Measurements from ENCODE around the gene SMAD3.
"Not testable (repeated sequence)": the region's sequence is repeated elsewhere in the genome, so short reads cannot be mapped to it uniquely, and the experiment has no call there.

Gene SMAD3

DNA sequence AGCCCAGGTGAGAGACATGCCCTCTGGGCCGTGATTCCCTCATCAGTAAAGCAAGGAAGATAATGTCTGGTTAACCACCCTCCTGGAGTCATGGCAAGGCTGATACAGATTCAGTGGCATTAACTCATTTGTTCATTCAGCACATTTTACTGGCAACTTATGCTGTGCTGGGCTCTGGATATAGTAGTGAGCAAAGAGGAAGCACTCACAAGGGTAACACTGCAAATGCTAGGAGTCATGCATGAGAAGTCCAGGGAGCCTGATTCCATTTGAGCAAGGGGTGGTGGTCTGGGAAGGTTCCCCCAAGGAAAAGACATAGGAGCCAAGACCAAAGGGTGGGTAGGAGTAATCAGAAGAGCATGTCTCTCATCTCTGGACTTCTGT lies 50.2 kb downstream of the SMAD3 start:
- no peak for DNase-seq

DNA sequence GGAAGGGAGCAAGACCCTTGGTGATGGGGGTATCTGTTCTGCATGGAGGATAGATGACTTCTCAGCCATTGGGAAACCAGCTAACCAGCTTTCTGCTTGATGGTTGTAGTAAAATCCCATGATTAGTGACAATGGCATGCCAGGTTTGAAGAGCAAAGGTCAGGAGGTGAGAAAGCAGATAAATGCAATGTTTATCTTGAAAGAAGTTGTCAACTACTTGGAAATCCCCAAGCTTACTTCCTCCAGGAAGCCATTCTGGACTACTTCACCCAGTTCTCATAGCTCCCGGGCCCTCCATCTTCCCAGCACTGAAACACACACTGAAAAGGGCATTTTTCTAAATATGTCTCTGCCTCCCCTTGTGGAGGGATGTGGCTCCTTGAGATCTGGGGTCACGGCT lies 51.3 kb downstream of the SMAD3 start:
- DNase-seq = no peak

- no peak for DNase-seq
These were observed 52.0 kb downstream of the SMAD3 start for GRCh38 chr15:67117370-67117769.

DNA sequence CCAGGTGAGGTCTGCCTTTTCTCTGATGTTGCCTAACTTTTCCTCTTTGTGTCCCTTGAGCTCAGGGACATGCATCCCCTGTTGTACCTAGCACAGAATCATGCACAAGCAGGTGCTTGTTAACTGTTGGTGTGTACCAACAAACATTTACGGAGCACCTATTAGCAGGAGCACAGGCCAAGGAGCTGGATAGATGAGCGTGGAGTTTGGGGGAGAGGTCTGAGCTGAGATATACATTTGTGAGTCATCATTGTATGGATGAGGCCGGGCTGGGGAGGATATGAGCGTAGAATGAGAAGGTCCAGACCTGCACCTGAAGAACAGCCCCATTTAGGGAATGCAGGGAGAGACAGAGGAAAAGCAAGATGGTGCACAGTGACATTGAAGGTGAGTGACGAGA lies 53.4 kb downstream of the SMAD3 start:
- DNase-seq = no peak

- DNase-seq = no peak
These were observed 53.9 kb downstream of the SMAD3 start for GRCh38 chr15:67119238-67119846.

DNA sequence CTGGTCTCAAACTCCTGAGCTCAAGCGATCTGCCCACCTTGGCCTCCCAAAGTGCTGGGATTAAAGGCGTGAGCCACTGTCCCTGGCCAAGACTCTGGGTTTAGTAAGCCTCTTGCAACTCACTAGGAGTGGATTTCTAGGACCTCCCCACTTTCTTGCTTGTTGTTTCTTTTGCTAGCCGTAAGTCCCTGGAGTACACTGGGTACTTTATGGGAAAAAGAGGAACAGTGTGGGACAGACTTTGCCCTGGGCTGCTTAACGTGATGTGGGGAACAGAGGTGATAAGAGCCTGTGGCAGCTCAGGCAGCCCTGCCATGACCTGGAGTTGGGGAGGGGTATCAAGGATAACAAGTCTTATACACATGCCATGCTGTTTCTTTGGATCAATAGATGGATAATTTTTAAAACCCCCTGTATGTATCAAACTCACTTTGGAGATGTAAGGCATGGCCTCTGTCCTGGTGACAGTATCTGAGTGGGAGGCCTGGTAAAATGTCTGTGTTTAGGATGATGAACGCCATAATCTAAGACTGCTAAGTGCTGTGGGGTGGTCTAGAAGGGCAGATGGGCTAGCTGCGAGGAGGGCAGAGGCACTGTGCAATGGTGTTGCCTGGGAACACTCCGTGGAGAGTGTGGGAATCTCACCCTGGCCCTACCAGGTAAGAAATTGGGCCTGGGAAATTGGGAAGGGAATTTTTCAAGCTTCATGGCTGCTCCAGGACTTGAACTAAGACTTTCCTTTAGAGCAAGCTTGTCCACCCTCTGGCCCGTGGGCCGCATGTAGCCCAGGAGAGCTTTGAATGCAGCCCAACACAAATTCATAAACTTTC lies 54.8 kb downstream of the SMAD3 start:
- DNase-seq = no peak

DNA sequence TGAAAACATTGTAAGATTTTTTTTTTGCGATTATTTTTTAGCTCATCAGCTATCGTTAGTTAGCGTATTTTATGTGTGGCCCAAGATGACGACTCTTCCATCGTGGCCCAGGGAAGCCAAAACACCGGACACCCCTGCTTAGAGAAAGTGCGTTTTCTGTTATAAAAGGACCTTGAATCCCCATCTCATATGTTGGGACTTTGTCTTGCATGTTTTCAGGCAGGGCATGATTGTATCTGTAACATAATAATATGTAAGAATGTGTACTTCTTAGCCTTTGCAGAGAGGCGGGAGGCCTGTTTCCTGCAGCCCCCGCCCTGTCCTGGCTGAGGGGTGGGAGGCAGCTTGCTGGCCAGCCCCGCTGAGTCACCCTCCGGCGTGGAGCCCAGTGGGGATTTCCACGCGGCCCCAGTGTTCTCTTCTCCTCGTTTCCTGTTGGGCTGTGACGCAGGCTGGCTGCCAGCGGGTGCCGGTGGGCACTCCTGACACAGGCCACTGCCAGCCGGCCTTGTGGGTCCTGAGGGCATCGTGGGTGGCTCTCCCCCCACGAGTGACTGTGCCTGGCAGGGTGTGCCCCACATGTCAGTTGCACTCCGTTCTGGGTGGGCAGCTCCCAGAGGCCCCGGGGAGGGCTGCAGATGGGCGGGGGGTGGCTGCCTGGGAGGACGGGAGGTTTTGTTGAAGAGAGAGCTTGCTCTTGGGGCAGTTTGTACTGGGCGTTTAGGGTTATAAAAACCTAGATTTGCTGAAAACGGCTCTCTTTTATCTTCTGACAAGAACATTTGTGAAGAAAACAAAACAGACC lies 55.6 kb downstream of the SMAD3 start:
- DNase-seq = peak; percentile 89

DNA sequence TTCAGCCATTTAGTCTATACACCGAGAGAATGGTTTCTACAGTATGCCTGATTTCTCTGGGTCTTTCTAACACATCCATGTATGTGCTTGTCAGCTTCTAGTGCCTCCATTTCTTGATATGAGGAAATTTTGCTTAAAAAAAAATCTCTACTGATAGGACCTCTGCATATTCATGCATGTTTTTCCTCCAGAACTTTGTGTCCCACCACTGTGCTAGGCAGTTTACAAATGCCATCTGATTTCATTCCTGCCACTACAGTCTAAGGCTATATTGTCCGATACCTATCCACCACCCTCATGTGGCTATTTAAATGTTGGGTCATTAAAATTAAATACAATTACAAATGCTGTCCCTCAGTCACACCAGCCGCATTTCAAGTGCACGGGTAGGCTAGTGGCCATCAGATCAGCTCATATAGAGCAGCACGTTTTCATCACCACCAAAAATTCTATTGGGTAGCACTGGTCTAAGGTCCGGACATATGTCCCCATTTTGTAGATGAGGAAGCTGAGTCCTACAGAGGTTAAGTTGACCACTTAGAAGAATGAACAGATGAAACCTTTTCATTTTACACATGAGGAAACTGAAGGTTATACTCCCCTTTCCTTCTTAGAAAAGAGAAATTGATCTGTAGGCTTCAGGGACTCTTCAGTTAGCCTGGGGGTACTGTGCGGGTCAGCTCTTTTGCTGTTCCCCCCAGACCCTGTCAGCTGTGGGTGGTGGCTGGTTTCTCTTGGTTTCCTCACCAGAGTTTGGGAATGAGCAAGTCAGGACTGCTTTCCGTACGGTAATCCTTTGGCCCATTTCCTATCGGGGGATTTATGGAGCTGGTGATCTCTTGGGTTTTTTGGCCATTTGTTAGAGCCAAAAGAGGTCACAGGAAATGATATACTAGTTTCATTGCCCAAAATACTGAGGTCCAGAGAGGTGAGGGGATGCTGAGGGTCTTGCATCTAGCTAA lies 56.5 kb downstream of the SMAD3 start:
- DNase-seq = no peak

DNA sequence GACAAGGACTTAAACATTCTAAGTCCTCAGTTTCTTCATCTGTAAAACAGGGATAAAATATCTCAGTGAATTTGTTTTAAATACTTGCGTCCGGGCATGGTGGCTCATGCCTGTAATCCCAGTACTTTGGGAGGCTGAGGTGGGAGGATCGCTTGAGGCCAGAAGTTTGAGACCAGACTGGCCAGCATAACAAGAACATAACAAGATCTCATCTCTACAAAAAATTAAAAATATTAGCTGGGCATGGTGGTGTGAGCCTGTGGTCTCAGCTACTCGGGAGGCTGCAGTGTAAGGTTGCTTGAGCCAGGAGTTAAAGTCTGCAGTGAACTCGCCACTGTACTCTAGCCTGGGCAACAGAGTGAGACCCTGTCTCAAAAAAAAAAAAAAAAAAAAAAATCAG lies 57.4 kb downstream of the SMAD3 start:
- DNase-seq = not testable (repeated sequence)

DNA sequence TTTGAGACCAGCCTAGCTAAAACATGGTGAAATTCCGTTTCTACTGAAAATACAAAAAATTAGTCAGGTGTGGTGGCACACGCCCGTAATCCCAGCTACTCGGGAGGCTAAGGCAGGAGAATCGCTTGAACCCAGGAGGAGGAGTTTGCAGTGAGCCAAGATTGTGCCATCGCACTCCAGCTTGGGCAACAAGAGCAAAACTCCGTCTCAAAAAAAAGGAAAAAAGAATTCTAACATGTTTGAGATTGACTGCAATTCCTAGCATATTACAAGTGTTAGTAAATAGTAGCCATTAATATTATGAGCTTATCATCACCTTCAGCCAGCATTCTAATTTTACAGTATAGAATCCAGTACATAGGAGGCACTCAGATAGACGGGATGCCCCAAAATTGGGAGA lies 57.9 kb downstream of the SMAD3 start:
- DNase-seq = not testable (repeated sequence)

- no peak for DNase-seq
These were observed 58.7 kb downstream of the SMAD3 start for GRCh38 chr15:67124111-67124510.

- no peak for DNase-seq
These were observed 59.6 kb downstream of the SMAD3 start for GRCh38 chr15:67124911-67125588.

- DNase-seq = no peak
These were observed 60.4 kb downstream of the SMAD3 start for GRCh38 chr15:67125589-67126502.

GRCh38 chr15:67126551-67127330 lies 61.3 kb downstream of the SMAD3 start:
- DNase-seq = no peak

- no peak for DNase-seq
These were observed 61.9 kb downstream of the SMAD3 start for GRCh38 chr15:67127331-67127664.

DNA sequence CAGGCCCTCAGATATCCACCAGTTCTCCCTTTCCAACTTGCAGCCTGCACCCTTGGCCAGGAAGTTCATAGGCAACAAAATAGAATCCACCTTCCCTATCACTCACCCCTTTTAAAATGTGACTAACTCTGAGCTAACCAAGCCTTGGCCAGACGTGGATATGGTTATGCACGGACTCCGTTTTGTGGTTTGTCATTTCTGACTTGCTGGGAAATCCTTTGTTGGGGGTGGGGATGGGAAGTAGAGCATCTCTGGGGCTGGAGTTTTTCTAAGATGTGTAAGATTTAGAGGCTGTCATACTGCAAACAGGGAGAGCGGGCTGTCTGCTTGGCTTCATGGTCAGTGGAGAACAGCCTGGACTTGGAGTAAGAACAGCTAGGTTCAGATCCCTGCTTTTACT lies 62.6 kb downstream of the SMAD3 start:
- peak; percentile 50 for DNase-seq

GRCh38 chr15:67130166-67130565 lies 64.8 kb downstream of the SMAD3 start:
- no peak for DNase-seq

DNA sequence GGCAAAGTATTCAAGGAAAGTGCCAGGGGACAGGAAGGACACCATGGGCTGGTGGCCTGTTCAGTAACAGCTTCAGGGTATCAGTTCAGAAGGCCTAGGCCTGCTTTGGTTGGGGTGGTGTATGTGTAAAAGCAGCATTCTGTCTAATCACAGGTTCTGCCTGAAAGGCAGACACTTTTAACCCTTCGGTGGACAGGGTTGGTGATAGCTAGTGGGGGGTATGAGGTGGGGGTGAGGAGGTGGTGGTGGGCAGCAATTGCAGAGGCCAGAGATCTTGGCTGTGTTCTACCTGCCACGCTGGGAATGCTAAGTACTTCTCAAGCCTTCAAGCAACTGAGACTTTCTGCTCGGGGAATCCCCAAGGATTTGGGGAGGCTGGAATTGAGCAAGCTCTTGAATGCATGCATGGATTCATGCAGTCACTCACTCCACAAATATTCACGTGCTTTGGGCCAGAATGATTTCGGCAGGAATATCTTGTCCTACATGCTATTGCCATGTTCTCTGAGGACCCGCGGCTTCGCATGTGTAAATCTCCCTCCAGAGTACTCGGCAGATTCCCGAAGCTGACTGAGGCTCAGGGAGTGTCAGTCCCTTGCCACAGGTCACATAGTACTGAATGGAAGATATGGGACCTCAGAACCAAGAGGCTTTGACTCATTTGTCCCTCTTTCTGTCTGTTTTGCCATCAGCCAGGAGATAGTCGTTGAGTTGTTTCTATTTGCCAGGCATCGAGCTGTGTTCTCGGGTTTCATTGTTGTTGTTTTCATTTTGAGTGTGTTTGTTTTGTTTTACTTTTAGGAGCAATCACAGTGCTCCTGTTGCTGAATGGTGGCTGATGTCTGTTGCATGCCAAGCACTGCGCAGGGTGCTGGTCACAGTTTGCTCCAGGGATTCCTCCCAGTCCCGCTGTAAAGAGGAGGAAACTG lies 65.5 kb downstream of the SMAD3 start:
- DNase-seq = no peak

DNA sequence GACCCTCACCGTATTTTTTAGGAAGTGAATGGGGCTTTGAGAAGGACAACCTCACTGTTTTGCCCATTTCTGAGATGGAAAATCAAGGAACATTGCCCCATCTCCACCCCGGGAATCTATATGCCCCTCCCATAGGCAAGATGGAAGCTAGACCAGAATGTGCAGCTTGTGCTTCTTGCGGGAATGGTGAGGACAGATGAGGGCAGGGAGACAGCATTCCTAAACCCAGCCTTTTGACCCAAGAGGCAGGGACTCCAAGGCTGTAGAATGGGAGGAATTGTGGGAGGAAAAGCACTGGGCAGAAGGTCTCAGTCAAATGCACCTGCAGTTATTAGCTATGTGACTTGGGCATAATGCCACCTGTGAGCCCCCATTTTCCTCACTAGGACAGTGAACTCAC lies 66.9 kb downstream of the SMAD3 start:
- DNase-seq = no peak

Measured in stimulated activated CD4-positive, alpha-beta T cell treated with anti-CD3 and anti-CD28 coated beads, Interleukin-4, amount 100 ng/mL, for 24 hours (primary cell).